ENCODE data around the gene FFAR2.

The FFAR2 gene

GRCh38 chr19:35490364-35490763 lies 42.3 kb downstream of the FFAR2 start, which contains the start of gene KRTDAP:
KRTDAP (minus strand) TSS chr19:35490464; CDS start chr19:35490442, 22 bp downstream.
- no peak for DNase-seq

- DNase-seq = no peak
Observed at GRCh38 chr19:35491836-35492360, 43.8 kb downstream of the FFAR2 start.

GRCh38 chr19:35493971-35494370 lies 45.9 kb downstream of the FFAR2 start:
- no peak for DNase-seq

- peak; percentile 62 for DNase-seq
Observed at GRCh38 chr19:35495107-35496064, 47.3 kb downstream of the FFAR2 start.

- no peak for DNase-seq
Observed at GRCh38 chr19:35497406-35497805, 49.3 kb downstream of the FFAR2 start.

GRCh38 chr19:35498220-35498619 lies 50.2 kb downstream of the FFAR2 start:
- DNase-seq = no peak

GRCh38 chr19:35498984-35499527 lies 51.0 kb downstream of the FFAR2 start:
- no peak for DNase-seq

- no peak for DNase-seq
Observed at GRCh38 chr19:35500611-35501010, 52.6 kb downstream of the FFAR2 start.
